GM23248 (cell line): ENCODE results near the gene CGREF1. TPM values are rescaled to one million over a fixed set of nuclear protein-coding genes. Genes with fewer than 3 reads are reported as not detected.
A peak's percentile ranks its signal among the peaks of the same experiment; 100 is the strongest.

Experiments
- DNase-seq: peaks from one replicate; pipeline ENCODE4 v3.0.0-alpha.2; 2015
- H2AFZ ChIP-seq: fragments of 200-600 bp; sonication (generic); 2 replicates; pipeline ENCODE4 v1.6.1; 2016; ENCODE audit warnings: antibody characterized with exemption
- H3F3A ChIP-seq: fragments of 200-600 bp; sonication (generic); 2 replicates; pipeline ENCODE4 v1.6.1; 2016; ENCODE audit warnings: mild to moderate bottlenecking, antibody characterized with exemption, mixed run types; ENCODE audit not compliant: insufficient read depth
- H3K27ac ChIP-seq: fragments of 200-600 bp; sonication (generic); 2 replicates; pipeline ENCODE4 v1.5.1; 2016; ENCODE audit warnings: mild to moderate bottlenecking
- H3K27me3 ChIP-seq: fragments of 200-600 bp; sonication (generic); replicated peaks from 2 replicates; pipeline ENCODE4 v1.6.1; 2016; ENCODE audit warnings: mild to moderate bottlenecking; ENCODE audit not compliant: insufficient read depth
- H3K36me3 ChIP-seq: fragments of 200-600 bp; sonication (generic); 2 replicates; pipeline ENCODE4 v1.6.1; 2016; ENCODE audit warnings: low read depth, mild to moderate bottlenecking
- H3K4me1 ChIP-seq: fragments of 200-600 bp; sonication (generic); 2 replicates; pipeline ENCODE4 v1.6.1; 2016; ENCODE audit warnings: mild to moderate bottlenecking; ENCODE audit not compliant: insufficient read depth
- H3K4me2 ChIP-seq: fragments of 200-600 bp; sonication (generic); one replicate; pipeline ENCODE4 v1.6.1; 2016; ENCODE audit warnings: mild to moderate bottlenecking; ENCODE audit not compliant: unreplicated experiment
- H3K4me3 ChIP-seq: fragments of 200-600 bp; sonication (generic); 2 replicates; pipeline ENCODE4 v1.5.1; 2016; ENCODE audit warnings: mild to moderate bottlenecking
- H3K79me2 ChIP-seq: fragments of 200-600 bp; sonication (generic); 2 replicates; pipeline ENCODE4 v1.6.1; 2016; ENCODE audit warnings: mild to moderate bottlenecking; ENCODE audit not compliant: insufficient read depth
- H3K9ac ChIP-seq: fragments of 200-600 bp; sonication (generic); 2 replicates; pipeline ENCODE4 v1.6.1; 2016; ENCODE audit warnings: mild to moderate bottlenecking
- H3K9me2 ChIP-seq: fragments of 200-600 bp; sonication (generic); 2 replicates; pipeline ENCODE4 v1.6.1; 2016; ENCODE audit warnings: mixed run types, mild to moderate bottlenecking, moderate library complexity; ENCODE audit not compliant: insufficient read depth
- H3K9me3 ChIP-seq: fragments of 200-600 bp; sonication (generic); one replicate; pipeline ENCODE4 v1.6.1; 2017; ENCODE audit warnings: low read depth
- H4K20me1 ChIP-seq: fragments of 200-600 bp; sonication (generic); 2 replicates; pipeline ENCODE4 v1.6.0; 2016; ENCODE audit not compliant: insufficient read depth
- EZH2 ChIP-seq: fragments of 200-600 bp; sonication (generic); IDR thresholded peaks from 2 replicates; pipeline ENCODE4 v1.6.1; 2018; ENCODE audit warnings: antibody characterized with exemption, mild to moderate bottlenecking; ENCODE audit not compliant: insufficient read depth, poor library complexity, severe bottlenecking
- EZH2phosphoT487 ChIP-seq: fragments of 200-600 bp; sonication (generic); IDR thresholded peaks from 2 replicates; pipeline ENCODE4 v1.6.1; 2018; ENCODE audit warnings: antibody characterized with exemption, moderate library complexity, mild to moderate bottlenecking, low read depth; ENCODE audit not compliant: insufficient read depth
- WGBS, 2 experiments: methylation state at CpG; one replicate each; pipeline ENCODE4 v1.1.6; 2015 to 2017; ENCODE audit warnings: low lambda C conversion rate in 2 of 2, low coverage in 1 of 2; ENCODE audit errors: missing lambda C conversion rate in 2 of 2; 5-methylcytosine and 5-hydroxymethylcytosine counted together
- in situ Hi-C: fragments of 300-500 bp; cut with MboI; formaldehyde crosslinking; loops from 2 replicates; pipeline ENCODE4 v1.15.0; 2020
- polyA plus RNA-seq: library from polyadenylated mRNA; unstranded; fragments of >200 nt; fragmentation: Nextera tagmentation; extraction: Ambion mirVana; gene quantifications from 2 replicates; pipeline ENCODE4 v1.2.1, GENCODE V29; 2016
- total RNA-seq: library from RNA; depleted of rRNA; stranded (reverse); fragments of >200 nt; shearing (Covaris generic); gene quantifications from 2 replicates; pipeline ENCODE4 v1.2.3, GENCODE V29; 2014

CGREF1 gene
- total and polyA plus RNA-seq, 2 experiments from 2014 or later, result 17.2 to 19.2 TPM

DNA sequence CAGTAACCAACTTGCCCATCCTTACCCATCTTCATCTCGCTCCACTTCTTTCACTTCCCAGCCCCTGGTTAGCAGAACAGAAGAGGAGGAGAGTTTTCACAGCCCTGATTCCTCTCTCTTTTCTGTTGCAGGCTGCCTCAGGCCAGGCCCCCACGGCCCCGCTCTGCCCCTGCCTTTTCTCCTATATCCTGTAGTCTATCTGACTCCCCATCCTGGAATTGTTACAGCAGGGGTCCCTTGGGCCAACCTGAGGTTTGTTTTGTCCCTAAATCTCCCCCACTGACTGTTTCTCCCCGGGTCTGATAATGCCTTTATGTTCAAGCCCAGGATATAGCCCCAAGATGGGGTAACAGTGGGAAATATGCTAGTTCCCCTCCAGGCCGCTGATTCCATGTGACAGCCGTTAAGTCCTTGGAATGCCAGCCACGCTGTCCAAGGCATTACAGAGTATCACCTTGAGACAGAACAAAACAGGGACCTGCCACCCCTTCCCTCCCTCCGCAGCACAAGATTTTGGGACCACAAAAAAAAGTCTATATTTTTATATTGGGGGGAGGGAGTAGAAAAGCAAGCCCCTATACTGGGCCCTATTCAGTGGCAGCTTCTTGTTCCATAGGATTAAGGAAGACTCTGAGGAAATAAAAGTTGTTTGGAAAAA is 48.8 kb downstream of the CGREF1 start:
- peaks cover 21% of the 10 kb centered on the region for H3K4me1 ChIP-seq
- H3K9me2 ChIP-seq, result no peaks in the 10 kb centered on the region
- H2AFZ ChIP-seq, result no peak overlapping the region
- peak overlapping the region; percentile 96 for H3K9ac ChIP-seq
- H3K27ac ChIP-seq, result no peak overlapping the region
- H3K36me3 ChIP-seq, result peaks cover 20% of the 10 kb centered on the region
- peak overlapping the region; percentile 91 for H3K4me3 ChIP-seq
- DNase-seq, result no peak
- 65 to 69% methylated on average over 8 of the region's 8 CpGs for WGBS, 2 experiments
- no peaks in the 10 kb centered on the region for H3K27me3 ChIP-seq
- H3K4me2 ChIP-seq, result peak overlapping the region; percentile 83
- H3F3A ChIP-seq, result peaks cover 25% of the 10 kb centered on the region
- peaks cover 63% of the 10 kb centered on the region for H3K79me2 ChIP-seq
- H3K9me3 ChIP-seq, result no peaks in the 10 kb centered on the region
- no peaks in the 10 kb centered on the region for H4K20me1 ChIP-seq
- no peak for TF ChIP-seq EZH2phosphoT487
- no peak for TF ChIP-seq EZH2
- in situ Hi-C loops, result no loop called here

DNA sequence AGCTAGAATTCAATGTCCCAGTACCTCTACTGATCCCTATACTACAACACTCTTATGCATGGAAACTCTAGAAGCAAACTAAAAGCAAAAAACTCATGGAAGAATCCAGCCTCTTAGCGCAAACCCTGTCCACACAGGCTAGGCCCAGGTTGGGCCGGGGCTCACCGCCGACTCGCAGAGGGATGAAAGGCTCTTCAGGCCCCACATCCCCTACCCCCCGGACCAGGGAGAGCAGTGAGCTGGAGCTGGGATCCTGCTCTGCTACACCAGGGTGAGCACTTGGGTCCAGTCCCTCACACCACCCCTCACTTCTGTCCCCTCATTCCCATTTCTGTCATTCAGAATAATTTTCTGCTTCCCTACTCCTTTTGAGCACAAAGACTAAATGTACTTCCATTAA is 49.5 kb downstream of the CGREF1 start:
- 98% methylated on average over 6 of the region's 6 CpGs for WGBS, 2 experiments
- H3K27ac ChIP-seq, result no peak overlapping the region
- H3F3A ChIP-seq, result peaks cover 31% of the 10 kb centered on the region
- in situ Hi-C loops, result no loop called here
- H3K79me2 ChIP-seq, result peaks cover 65% of the 10 kb centered on the region
- DNase-seq, result no peak
- H3K4me3 ChIP-seq, result peak overlapping the region; percentile 91
- no peaks in the 10 kb centered on the region for H3K9me2 ChIP-seq
- H3K9me3 ChIP-seq, result no peaks in the 10 kb centered on the region
- H3K4me1 ChIP-seq, result peaks cover 21% of the 10 kb centered on the region
- peak overlapping the region; percentile 96 for H3K9ac ChIP-seq
- no peak overlapping the region for H2AFZ ChIP-seq
- no peak for TF ChIP-seq EZH2
- no peak for TF ChIP-seq EZH2phosphoT487
- peak overlapping the region; percentile 83 for H3K4me2 ChIP-seq
- no peaks in the 10 kb centered on the region for H4K20me1 ChIP-seq
- H3K27me3 ChIP-seq, result no peaks in the 10 kb centered on the region
- H3K36me3 ChIP-seq, result peaks cover 20% of the 10 kb centered on the region

DNA sequence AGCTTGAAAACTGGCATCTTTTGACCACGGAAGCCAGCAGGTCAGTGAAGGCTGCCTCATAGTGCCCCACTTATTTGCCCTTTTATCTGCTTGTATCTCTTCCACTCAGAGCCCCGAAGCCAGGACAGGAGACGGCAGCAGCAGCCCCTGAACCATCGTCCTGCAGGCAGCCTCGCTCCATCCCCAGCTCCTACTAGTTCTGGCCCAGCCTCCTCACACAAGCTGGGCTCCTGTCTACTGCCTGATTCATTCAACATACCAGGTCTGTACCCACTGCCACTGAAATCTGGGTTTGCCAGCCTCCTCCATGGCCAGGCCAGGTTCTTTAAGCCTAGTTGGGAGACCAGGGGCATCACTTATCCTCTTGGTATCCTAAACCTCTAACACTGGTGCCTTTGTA is 51.5 kb downstream of the CGREF1 start:
- no peaks in the 10 kb centered on the region for H3K27me3 ChIP-seq
- no peaks in the 10 kb centered on the region for H3K9me2 ChIP-seq
- peaks cover 48% of the 10 kb centered on the region for H3F3A ChIP-seq
- peaks cover 21% of the 10 kb centered on the region for H3K4me1 ChIP-seq
- no peaks in the 10 kb centered on the region for H3K9me3 ChIP-seq
- H3K27ac ChIP-seq, result no peak overlapping the region
- H2AFZ ChIP-seq, result no peak overlapping the region
- no peak overlapping the region for H3K4me3 ChIP-seq
- no peak overlapping the region for H3K4me2 ChIP-seq
- peaks cover 20% of the 10 kb centered on the region for H3K36me3 ChIP-seq
- in situ Hi-C loops, result no loop called here
- peaks cover 65% of the 10 kb centered on the region for H3K79me2 ChIP-seq
- H4K20me1 ChIP-seq, result no peaks in the 10 kb centered on the region
- no peak for DNase-seq
- no peak overlapping the region for H3K9ac ChIP-seq
- no peak for TF ChIP-seq EZH2
- no peak for TF ChIP-seq EZH2phosphoT487
- 92 to 95% methylated on average over 5 of the region's 5 CpGs for WGBS, 2 experiments

DNA sequence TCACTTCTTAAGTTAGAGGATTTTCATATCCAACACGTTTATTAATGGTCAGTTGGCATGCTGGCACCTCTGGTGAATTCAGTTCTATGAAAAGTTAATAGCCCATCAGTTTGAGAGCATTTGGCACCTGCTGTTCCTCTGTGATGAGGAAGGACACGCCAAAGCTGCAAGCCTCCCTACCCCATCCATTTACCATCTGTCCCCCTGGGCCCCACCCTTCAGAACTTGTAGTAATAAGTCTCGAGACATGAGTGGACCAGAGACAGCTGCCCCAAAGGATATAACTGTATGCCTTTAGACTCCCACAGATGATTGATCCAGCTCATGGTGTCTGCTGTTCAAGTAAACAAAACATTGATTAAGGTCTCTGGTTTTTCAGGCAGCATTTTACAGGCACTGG is 53.8 kb downstream of the CGREF1 start:
- DNase-seq, result no peak
- peaks cover 17% of the 10 kb centered on the region; the same call in 1 of the 2 replicates for H3K36me3 ChIP-seq
- H3K27me3 ChIP-seq, result no peaks in the 10 kb centered on the region
- H3K9me2 ChIP-seq, result no peaks in the 10 kb centered on the region
- peaks cover 68% of the 10 kb centered on the region for H3F3A ChIP-seq
- H3K4me2 ChIP-seq, result no peak overlapping the region
- no peaks in the 10 kb centered on the region for H4K20me1 ChIP-seq
- H3K9ac ChIP-seq, result no peak overlapping the region
- TF ChIP-seq EZH2, result no peak
- no peak for TF ChIP-seq EZH2phosphoT487
- H3K79me2 ChIP-seq, result peaks cover 52% of the 10 kb centered on the region
- no peak overlapping the region for H3K4me3 ChIP-seq
- H3K27ac ChIP-seq, result no peak overlapping the region
- in situ Hi-C loops, result no loop called here
- no peaks in the 10 kb centered on the region for H3K9me3 ChIP-seq
- WGBS, 2 experiments, result 68 to 79% methylated on average over 3 of the region's 3 CpGs
- H3K4me1 ChIP-seq, result peaks cover 17% of the 10 kb centered on the region
- no peak overlapping the region for H2AFZ ChIP-seq

DNA sequence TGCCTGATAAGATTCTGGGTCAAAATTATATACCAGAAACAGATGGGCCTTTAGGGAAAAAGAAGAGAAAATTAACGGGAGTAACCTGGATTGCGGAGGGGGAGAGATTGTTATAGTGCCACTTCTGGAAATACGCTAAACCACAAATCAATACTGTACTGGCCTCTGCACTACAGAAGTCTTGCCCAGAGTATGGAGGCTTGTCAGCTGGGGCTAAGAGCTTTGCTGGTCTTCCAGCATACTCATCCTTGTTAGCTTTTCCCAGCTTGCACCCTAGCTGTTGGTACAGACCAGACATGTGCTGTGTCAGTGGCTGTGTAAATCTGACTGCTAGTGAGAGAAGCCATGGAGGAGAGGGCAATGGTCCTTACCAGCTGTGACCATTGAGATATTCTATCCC is 58.6 kb downstream of the CGREF1 start:
- TF ChIP-seq EZH2phosphoT487, result no peak
- TF ChIP-seq EZH2, result no peak

More for the DNA sequence above, 58.6 kb downstream of the CGREF1 start:
- peaks cover 48% of the 10 kb centered on the region for H3F3A ChIP-seq
- no peaks in the 10 kb centered on the region for H3K9me2 ChIP-seq
- WGBS, 2 experiments, result 81% methylated on average over 3 of the region's 3 CpGs
- H3K4me1 ChIP-seq, result no peaks in the 10 kb centered on the region
- H3K9ac ChIP-seq, result no peak overlapping the region
- H2AFZ ChIP-seq, result no peak overlapping the region
- H3K79me2 ChIP-seq, result peaks cover 4% of the 10 kb centered on the region; the same call in 1 of the 2 replicates
- no peak overlapping the region for H3K27ac ChIP-seq
- no peak for DNase-seq
- in situ Hi-C loops, result no loop called here
- H3K36me3 ChIP-seq, result peaks cover 8% of the 10 kb centered on the region; the same call in 1 of the 2 replicates
- no peaks in the 10 kb centered on the region for H3K27me3 ChIP-seq
- no peak overlapping the region for H3K4me2 ChIP-seq
- no peaks in the 10 kb centered on the region for H3K9me3 ChIP-seq
- H4K20me1 ChIP-seq, result no peaks in the 10 kb centered on the region
- H3K4me3 ChIP-seq, result no peak overlapping the region
